Lower leg skin (tissue), 4 donors: ENCODE results near the gene ASAP3. TPM values are rescaled to one million over a fixed set of nuclear protein-coding genes. Genes with fewer than 3 reads are reported as not detected.

ENCODE experiments used
- DNase-seq, 2 donors: peaks; one replicate each; pipeline ENCODE4 v3.0.0-alpha.2; 2019; ENCODE audit warnings: low spot score in 2 of 2
- H3K4me3 ChIP-seq: fragments of 200-600 bp; sonication (generic); 2 replicates; pipeline ENCODE4 v1.5.1; 2017; ENCODE audit warnings: mild to moderate bottlenecking, low read depth; ENCODE audit not compliant: poor library complexity, severe bottlenecking
- POLR2A ChIP-seq, 2 donors: fragments of 450-650 bp; IDR thresholded peaks; one replicate each; pipeline ENCODE4 v1.6.1; 2016 to 2017; ENCODE audit warnings: antibody characterized with exemption in 2 of 2, mild to moderate bottlenecking in 1 of 2, moderate library complexity in 1 of 2
- WGBS, 2 donors: methylation state at CpG; one replicate each; pipeline ENCODE4 v1.1.5; 2018; 5-methylcytosine and 5-hydroxymethylcytosine counted together
- intact Hi-C: fragments of 100-400 bp; cut with DNase I; formaldehyde crosslinking; loops from one replicate; pipeline ENCODE4 v1.15.0; 2023; ENCODE audit warnings: low total_unique reads
- total RNA-seq, 4 donors: library from RNA; depleted of rRNA; stranded (reverse); fragments of >200 nt; gene quantifications; one replicate each; pipeline ENCODE4 v1.1.0, GENCODE V29; 2016
- TF ChIP-seq, protein P1 (sequence below), 3 donors: fragments of 450-650 bp; IDR thresholded peaks; one replicate each; pipeline ENCODE4 v1.5.1; 2016; ENCODE audit warnings: antibody characterized with exemption in 3 of 3, mild to moderate bottlenecking in 3 of 3, moderate library complexity in 2 of 3

The ASAP3 gene
- 100 to 1,000 TPM; 103 to 114 (median 108) TPM for total RNA-seq

DNA sequence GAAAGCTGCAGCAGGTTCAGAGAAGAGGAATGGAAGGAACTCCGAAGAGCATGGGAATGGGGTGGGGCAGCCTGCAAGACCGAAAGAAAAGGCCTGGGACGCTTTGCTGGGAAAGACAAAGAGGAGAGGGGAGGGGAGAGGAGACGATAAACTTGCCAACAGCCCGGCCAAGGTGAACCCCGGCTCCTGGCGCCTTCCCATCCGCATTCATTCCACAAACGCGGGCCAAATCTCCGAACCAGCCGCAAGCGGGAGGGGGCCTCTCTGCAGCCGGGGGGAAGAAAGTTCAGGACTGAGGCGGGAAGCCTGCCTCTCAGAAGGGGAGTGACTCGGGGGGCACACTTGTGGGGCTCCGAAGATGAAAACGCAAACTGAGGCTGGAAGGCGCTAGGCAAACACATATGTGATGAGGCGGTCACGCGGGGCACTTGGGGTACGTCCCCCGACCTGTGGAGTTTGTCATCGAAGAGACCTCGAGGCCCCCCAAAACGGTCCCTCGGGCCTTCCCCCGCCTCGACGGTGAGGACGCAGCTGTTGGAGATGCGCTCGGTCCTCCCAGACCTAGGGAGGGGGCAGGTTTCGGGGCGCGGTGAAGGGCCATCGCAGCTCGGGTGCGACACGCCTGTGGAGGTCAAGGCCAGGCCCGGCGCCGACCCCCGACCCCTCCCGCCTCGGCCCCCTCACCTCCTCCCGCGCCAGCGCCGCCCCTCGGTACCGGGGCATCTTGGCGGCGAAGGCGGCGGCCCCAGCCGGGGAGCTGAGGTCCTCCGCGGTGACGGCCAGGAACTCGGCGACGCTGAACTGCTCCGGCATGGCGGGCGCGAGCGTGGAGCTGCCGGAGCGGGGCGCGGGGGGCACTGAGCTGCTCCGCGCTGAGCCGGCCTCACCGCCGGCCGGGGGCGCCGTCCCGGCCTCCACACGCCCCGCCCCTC, at the start of gene ASAP3:
Gene ASAP3, minus strand, starts transcription at position 859 of the 932 bp plus-strand sequence. Its CDS starts 46 bp downstream, at position 813.
- 1 to 2% methylated on average over 45 to 50 of the region's 84 CpGs for WGBS, 2 donors
- TF ChIP-seq, protein P1, sequence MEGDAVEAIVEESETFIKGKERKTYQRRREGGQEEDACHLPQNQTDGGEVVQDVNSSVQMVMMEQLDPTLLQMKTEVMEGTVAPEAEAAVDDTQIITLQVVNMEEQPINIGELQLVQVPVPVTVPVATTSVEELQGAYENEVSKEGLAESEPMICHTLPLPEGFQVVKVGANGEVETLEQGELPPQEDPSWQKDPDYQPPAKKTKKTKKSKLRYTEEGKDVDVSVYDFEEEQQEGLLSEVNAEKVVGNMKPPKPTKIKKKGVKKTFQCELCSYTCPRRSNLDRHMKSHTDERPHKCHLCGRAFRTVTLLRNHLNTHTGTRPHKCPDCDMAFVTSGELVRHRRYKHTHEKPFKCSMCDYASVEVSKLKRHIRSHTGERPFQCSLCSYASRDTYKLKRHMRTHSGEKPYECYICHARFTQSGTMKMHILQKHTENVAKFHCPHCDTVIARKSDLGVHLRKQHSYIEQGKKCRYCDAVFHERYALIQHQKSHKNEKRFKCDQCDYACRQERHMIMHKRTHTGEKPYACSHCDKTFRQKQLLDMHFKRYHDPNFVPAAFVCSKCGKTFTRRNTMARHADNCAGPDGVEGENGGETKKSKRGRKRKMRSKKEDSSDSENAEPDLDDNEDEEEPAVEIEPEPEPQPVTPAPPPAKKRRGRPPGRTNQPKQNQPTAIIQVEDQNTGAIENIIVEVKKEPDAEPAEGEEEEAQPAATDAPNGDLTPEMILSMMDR (IDR thresholded peaks at IDR 0.05), result no peak
- TF ChIP-seq POLR2A (IDR thresholded peaks at IDR 0.05), result no peak
- intact Hi-C loops, result loop anchor here (10.0 kb wide), 1 partner anchor 59 kb away; the partner anchor contains the start of gene TCEA3
- DNase-seq, result peak; percentile 30 to 88
- peak within 1 kb of the TSS; percentile 74 for H3K4me3 ChIP-seq

DNA sequence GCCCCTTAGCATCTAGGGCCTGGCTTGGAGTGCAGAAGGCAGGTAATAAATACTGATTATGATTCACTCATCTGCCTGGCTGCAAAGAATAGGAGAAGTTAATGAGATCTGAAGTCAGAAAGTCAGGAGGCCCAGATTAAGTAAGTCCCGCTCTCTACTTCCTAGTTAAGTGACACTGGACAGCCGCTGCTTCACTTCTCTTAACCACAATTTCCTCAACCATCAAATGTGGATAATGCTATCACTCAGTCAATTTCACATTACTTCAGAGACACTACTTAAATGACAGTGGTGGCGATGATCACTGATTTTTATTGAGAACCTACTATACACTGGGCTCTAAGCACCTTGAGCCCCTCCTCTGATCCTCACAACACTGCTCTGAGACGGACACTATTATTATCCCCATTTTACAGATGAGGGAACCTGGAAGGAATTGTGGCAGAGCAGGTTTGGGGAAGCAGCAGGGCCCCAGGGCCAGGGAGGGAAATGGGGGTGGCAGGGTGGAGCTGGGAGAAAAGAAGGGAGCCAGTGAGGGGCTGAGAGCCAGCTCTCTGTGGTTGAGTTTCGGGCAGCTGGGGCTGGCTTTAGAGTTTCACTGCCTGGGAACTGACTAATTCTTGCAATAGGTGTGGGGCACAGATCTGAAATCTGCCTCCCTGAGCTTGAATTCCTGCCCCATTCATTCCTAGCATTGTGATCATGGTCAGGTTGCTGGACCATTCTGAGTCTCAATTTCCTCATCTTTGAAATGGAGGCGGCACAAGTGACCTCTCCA, 49.5 kb upstream of the ASAP3 start:
- H3K4me3 ChIP-seq, result no peak overlapping the region
- intact Hi-C loops, result no loop called here
- no peak for DNase-seq
- 54 to 59% methylated on average over 6 of the region's 6 CpGs for WGBS, 2 donors
- no peak for TF ChIP-seq POLR2A (IDR thresholded peaks at IDR 0.05)
- TF ChIP-seq, protein P1 (IDR thresholded peaks at IDR 0.05), result no peak

DNA sequence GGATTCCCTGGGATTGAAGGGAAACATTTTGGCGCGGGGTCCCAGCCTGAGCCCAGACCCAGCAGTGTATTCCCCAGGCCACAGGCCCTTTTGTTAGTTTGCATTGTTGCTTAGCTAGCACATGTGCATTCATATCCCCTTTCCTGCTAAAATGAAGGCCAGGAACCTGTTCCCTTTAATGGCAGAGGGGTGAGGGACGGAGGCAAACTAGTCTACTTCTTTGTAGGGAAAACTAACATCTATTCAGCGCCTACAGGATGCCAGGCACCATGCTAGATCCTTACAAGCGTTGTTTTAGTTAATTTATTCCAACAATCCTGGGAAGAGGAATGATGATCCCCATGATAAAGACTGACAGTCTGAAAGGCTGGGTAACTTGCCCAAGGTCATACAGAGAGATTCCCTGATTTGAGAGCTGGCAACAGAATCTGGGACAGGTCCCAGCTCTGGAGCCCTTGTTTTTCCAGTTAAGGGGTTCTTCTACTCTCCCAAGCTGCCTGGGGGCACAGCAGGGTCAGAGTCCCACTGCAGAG, 47.6 kb upstream of the ASAP3 start:
- intact Hi-C loops, result no loop called here
- H3K4me3 ChIP-seq, result no peak overlapping the region
- WGBS, 2 donors, result 20 to 21% methylated on average over 5 of the region's 5 CpGs
- TF ChIP-seq POLR2A (IDR thresholded peaks at IDR 0.05), result no peak
- TF ChIP-seq, protein P1 (IDR thresholded peaks at IDR 0.05), result no peak
- DNase-seq, result no peak

DNA sequence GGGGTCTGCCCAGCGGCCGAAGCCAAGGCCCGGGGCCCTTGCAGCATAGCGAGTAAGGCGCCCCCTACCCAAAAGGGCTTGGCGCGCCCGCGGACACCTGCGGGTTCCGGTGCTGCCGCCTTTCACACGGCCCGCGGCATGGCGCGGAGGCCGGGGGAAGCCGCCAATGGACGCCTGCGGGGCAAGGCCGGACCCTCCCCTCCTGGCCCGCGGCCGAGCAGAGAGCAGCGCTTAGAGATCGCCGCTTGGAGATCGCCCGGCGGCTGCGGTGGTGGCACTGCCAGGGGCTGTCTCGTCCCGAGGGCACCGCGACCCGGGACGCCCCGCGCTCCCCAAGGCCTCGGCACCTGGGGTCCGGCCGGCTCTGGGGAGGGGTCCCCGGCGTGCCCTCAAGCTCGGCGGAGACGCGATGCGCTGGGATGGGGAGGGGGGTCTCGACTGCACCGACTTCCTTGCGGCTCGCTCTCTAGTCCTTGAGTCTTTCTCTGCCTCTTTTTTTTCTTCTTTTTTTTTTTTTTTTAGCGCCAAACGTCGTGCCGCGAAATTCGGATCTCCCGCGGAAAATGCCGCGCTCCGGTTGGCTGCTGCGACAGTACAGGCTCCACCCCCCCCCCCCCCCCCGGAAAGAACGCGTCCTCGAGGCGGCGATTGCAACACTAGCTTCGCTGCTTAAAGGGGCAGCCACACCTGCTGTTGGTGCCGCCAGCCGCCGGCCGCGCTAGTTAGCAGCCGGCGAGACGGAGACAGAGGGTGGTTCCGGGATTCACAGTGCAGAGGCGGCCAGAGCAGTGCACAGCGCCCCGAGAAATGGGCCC, 47.0 kb upstream of the ASAP3 start, which contains the start of gene E2F2:
Gene E2F2, minus strand, starts transcription at position 487 of the 815 bp plus-strand sequence. Its CDS starts 440 bp downstream, at position 47.
- intact Hi-C loops, result no loop called here
- H3K4me3 ChIP-seq, result peak within 1 kb of the TSS; percentile 25
- TF ChIP-seq, protein P1 (IDR thresholded peaks at IDR 0.05), result no peak
- TF ChIP-seq POLR2A (IDR thresholded peaks at IDR 0.05), result no peak
- peak; percentile 76 to 97 for DNase-seq
- 0% methylated on average over 29 to 59 of the region's 85 CpGs for WGBS, 2 donors
